Measurements from ENCODE around the gene SAMD1.
"Not testable (repeated sequence)": the region's sequence is repeated elsewhere in the genome, so short reads cannot be mapped to it uniquely, and the experiment has no call there.

Gene SAMD1

GRCh38 chr19:14061081-14061749, 29.3 kb downstream of the SAMD1 start:
- no peak for DNase-seq (ENCODE audit: low spot score)

GRCh38 chr19:14059652-14060155, 30.8 kb downstream of the SAMD1 start:
- DNase-seq (ENCODE audit: low spot score), result no peak

GRCh38 chr19:14059093-14059480, 31.5 kb downstream of the SAMD1 start:
- DNase-seq (ENCODE audit: low spot score), result no peak

GRCh38 chr19:14058182-14059092, 32.1 kb downstream of the SAMD1 start:
- DNase-seq (ENCODE audit: low spot score), result no peak

- DNase-seq (ENCODE audit: low spot score), result no peak
Measured at GRCh38 chr19:14056741-14057356, 33.7 kb downstream of the SAMD1 start.

- no peak for DNase-seq (ENCODE audit: low spot score)
Measured at GRCh38 chr19:14056069-14056666, 34.4 kb downstream of the SAMD1 start.

GRCh38 chr19:14055396-14055795, 35.2 kb downstream of the SAMD1 start:
- no peak for DNase-seq (ENCODE audit: low spot score)

- no peak for DNase-seq (ENCODE audit: low spot score)
Measured at GRCh38 chr19:14054721-14055120, 35.8 kb downstream of the SAMD1 start.

GRCh38 chr19:14054099-14054498, 36.5 kb downstream of the SAMD1 start:
- no peak for DNase-seq (ENCODE audit: low spot score)

- DNase-seq (ENCODE audit: low spot score), result no peak
Measured at GRCh38 chr19:14053500-14053899, 37.1 kb downstream of the SAMD1 start.

- no peak for DNase-seq (ENCODE audit: low spot score)
Measured at GRCh38 chr19:14053032-14053431, 37.5 kb downstream of the SAMD1 start.

- no peak for DNase-seq (ENCODE audit: low spot score)
Measured at GRCh38 chr19:14052470-14052869, 38.1 kb downstream of the SAMD1 start.

- DNase-seq (ENCODE audit: low spot score), result no peak
Measured at GRCh38 chr19:14051980-14052379, 38.6 kb downstream of the SAMD1 start.

- DNase-seq (ENCODE audit: low spot score), result not testable (repeated sequence)
Measured at GRCh38 chr19:14050961-14051360, 39.6 kb downstream of the SAMD1 start.

- DNase-seq (ENCODE audit: low spot score), result no peak
Measured at GRCh38 chr19:14050512-14050911, 40.0 kb downstream of the SAMD1 start.

- DNase-seq (ENCODE audit: low spot score), result no peak
Measured at GRCh38 chr19:14048443-14049153, 42.0 kb downstream of the SAMD1 start.

GRCh38 chr19:14047866-14048265, 42.7 kb downstream of the SAMD1 start:
- not testable (repeated sequence) for DNase-seq (ENCODE audit: low spot score)

- not testable (repeated sequence) for DNase-seq (ENCODE audit: low spot score)
Measured at GRCh38 chr19:14042659-14043608, 47.6 kb downstream of the SAMD1 start.

GRCh38 chr19:14039181-14039580, 51.4 kb downstream of the SAMD1 start:
- DNase-seq (ENCODE audit: low spot score), result no peak
